HG02870 (cell line): ENCODE data around the gene SCN3B.

Source experiments
- ATAC-seq: cut with Tn5 transposase; IDR thresholded peaks from one replicate; pipeline ENCODE4 v1.9.1; 2021; ENCODE audit warnings: mild to moderate bottlenecking, moderate library complexity; ENCODE audit not compliant: unreplicated experiment

SCN3B gene

DNA sequence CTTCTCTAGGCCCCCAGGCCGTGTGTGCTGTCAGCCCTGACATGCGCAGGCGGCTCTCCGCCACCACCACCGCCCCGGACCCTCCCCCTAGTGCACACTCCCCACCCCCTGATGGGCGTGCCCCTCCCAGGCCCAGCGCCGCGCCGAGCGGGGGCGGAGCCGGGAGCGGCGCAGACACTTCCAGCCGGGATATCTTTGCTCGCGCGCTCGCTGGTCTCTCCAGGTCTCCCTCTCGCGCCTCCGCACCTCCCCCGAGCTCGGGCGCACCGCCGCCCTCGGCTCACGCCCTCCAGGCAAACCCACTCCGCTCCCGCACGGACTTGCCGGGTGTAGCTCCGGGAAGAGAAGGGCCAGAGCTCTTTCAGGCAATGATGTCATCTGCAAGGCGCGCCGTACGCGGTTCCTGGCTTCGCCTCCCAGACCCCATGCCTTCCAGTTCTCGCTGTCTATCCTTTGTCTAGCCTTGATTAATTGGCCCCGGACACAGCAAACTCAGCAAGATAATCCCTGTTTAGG lies at the start of gene SCN3B:
TSS of gene SCN3B (minus strand) at position 59 of the 516 bp plus-strand sequence. CDS start 823 bp downstream, outside the sequence.
- peak; percentile 59 for ATAC-seq

GRCh38 chr11:123702696-123703095 lies 48.3 kb upstream of the SCN3B start:
- no peak for ATAC-seq

DNA sequence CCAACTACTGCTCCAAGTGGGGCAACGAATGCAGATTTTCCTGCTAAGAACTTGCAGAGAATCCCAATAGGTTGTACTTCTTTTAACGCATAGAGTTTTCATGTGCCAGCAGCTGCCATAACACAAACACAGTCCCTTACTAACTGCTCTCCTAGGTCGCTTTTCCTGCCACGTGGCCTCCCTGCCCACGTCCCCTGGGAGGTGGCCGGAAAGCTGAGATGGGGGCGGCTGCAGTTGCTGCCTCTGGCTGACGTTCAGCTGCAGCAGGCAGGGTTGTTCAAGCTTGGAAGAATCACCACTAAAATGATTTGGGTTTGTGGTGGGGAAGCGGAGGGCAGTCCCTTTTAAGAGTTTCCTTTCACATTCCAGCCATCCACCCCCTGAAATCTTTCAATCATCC lies 47.7 kb upstream of the SCN3B start:
- no peak for ATAC-seq

GRCh38 chr11:123700772-123701171 lies 46.3 kb upstream of the SCN3B start:
- no peak for ATAC-seq

- ATAC-seq: no peak
These were observed 44.2 kb upstream of the SCN3B start for GRCh38 chr11:123698546-123699127.

GRCh38 chr11:123696183-123696582 lies 41.8 kb upstream of the SCN3B start:
- ATAC-seq: no peak

DNA sequence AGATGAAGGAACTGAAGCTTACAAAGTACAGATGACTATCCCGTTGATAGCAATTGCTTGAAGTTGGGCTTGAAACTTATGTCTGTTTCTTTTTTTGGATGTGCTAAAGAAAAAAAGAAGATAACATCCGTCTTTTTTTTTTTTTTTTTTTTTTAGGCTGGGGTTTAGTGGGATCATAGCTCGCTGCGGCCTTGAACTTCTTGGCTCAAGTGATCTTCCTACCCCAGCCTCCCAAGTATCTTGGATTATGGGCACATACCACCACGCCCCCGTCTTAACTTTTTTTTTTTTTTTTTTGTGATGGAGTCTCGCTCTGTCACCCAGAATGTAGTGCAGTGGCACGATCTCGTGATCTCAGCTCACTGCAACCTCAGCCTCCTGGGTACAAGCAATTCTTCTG lies 40.8 kb upstream of the SCN3B start:
- ATAC-seq: no peak

DNA sequence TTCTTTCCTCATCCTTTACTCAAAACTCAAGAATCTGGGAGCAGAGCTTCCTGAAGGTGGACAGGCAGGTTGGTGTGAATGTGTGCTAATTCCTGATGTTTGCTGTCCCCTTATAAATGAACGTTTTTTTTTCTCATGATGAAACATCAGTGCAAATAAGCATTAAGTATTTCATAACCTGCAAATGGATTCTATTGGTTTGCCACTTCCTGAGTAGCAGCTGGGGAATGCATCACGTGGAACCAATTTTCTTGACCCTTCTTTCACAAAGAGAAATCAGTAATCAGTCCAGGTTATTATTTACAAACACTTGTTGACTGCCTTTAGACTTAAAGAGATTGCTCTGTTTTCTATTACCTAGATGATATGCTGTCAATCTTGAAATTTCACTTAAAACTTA lies 40.1 kb upstream of the SCN3B start:
- ATAC-seq: no peak

DNA sequence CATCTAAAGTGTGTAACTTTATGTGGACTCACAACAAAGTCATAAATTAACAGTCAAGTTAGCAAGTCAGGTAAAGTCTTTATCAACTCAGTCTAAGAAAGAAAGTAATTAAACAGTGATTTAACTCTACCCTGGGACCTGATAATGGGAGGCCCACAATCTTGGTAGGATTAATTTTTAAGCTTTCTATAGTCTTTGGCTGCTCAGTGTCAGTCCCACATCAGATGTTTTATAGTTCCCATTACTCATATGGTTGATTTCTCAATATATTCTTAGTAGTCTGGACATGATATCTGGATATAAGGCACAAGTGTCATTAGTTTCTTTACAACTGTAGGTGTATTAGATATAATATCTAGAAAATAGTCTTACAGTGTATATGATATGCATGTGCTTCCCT lies 38.5 kb upstream of the SCN3B start:
- no peak for ATAC-seq

DNA sequence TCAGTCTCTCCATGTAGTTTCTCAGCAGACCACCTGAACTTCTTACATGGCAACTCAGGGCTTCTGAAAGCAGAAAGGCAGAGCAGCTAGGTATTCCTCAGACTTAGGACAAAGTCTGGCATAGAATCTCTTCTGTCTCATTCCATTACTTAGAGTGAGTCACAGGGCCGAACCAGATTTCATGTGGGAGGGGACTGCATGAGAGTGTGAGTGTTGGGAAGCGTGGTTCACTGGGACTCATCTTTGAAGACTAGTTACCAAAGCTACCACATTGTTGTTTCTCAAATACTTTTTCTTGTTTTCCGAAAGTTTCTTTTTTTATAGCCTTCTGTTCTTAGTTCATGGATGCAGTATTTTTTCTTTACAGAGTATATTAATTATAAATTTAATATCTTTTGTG lies 36.1 kb upstream of the SCN3B start:
- no peak for ATAC-seq

DNA sequence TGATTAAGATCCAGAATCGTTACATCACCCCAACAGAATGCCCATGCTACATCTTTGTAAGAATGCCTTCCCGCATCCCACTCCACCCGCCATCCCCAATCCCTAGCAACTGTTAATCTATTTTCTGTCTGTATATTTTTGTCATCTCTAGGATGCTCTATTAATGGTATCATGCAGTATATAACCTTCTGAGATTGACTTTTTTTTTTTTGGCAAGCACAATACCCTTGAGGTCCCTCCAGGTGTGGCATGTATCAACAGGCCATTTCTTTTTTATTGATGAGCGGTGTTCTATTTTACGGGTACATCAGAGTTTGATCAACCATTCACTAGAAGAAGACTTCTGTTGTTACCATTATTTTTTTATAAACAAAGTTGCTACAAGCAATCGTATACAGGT lies 30.2 kb upstream of the SCN3B start:
- ATAC-seq: no peak

GRCh38 chr11:123683428-123684170 lies 29.2 kb upstream of the SCN3B start:
- no peak for ATAC-seq

DNA sequence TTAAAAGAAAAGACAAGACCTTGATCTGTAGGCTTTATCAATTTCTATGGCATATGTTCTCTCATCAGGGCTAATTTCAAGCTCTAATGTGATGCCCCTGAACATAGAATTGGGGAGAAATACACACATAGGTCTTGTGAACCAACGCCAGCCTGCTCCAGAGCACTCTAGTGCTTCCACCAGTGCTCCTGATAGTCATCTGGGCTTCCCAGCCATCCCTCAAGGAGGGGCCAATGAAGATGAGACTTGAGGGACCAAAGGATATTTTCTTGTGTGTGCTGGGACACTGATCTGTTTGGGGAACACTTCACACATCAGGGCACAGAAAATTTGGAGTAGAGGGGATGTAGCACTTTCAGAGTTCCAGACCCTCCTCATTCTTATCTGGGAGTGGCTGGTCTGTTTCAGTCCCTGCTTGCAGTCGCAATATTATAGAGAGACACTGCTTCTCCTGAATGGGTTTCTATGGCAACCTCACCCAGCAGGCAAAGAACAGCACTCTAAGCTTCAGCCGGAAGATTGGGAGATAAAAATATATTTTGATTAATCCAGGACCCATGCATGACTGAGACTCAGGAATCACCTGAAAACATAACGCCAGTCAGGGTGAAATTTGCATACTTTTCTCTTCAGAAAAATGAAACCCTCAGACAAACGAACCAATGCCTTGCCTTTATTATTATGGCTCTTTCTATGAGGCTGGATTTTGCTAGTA lies 28.4 kb upstream of the SCN3B start:
- ATAC-seq: no peak

GRCh38 chr11:123681030-123681429 lies 26.6 kb upstream of the SCN3B start:
- ATAC-seq: no peak

DNA sequence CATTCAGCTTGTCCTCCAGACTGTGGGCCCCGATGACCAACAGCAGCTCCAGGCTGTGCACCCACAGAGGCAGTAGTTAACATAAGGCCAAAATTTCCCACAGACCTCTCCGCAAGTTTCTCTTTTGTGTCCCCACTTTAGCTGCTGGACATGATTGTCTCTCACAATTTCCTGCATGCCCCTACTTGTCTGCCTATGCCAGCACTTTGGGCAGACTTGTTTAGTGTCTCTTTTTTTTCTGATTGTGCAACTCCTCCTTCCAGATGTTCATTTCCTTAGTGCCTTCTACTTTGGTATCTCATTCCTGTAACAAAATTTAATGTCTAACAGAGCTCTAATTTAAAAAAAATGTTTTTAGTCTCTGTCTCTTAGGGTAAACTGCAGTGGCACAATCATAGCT lies 23.8 kb upstream of the SCN3B start:
- ATAC-seq: no peak

- ATAC-seq: no peak
These were observed 23.1 kb upstream of the SCN3B start for GRCh38 chr11:123677510-123677909.

- no peak for ATAC-seq
These were observed 19.9 kb upstream of the SCN3B start for GRCh38 chr11:123674297-123674696.

DNA sequence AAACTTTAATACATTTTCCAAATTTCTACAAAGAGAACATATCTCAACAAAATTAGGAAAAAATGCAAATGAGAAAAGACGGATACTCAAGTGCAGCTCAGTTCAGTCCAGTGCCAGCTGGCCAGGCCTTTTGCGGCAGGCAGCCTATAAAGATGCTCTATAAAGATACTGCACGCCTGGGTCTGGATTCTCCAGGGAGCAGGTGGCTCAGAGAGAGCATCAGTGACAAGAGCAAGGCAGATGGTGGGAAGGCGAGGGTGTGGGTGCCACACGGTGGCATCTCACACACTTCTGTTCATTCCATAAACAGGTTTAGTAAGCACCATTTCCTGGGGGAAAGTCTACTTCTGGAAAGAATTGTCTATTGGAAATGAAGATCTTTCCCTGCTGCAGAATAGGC lies 18.1 kb upstream of the SCN3B start:
- ATAC-seq: no peak

- ATAC-seq: no peak
These were observed 17.1 kb upstream of the SCN3B start for GRCh38 chr11:123671534-123671933.

DNA sequence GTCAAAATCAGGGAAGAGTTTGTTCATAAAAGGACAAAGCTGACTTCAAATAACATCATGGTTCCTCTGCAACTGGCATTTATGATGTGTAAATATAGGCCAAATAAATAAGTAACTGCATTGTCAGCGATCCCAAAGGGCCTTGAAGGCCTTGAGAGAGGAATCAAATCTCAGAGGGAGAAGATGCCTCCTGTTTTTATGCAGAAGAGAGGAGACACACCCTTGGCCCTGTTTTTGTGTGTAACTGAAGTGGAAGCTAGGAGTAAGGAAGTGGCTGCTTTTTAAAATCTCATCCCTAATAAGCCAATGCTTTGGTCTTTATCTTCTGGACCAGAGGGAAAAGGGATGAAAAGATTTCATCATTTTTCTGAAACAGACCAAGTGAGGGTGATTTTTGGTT lies 15.7 kb upstream of the SCN3B start:
- no peak for ATAC-seq

DNA sequence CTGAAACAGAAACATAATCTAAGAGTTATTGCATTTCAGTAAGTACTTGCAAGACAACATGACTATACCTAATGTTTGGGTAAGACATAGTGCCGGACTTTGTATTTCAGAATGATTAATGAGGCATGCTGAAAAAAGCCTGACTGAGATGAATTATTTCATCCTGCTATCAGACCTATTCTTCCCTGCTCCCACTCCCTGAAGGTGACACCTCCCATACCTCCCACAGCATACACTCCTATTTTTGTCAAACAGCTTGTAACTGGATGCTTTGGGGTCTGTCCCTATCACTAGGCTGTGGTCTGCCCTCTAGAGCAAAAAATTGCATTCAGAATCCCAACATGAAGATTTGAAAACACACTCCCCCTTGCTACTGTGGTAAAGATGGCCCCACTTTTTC lies 10.9 kb upstream of the SCN3B start:
- no peak for ATAC-seq

DNA sequence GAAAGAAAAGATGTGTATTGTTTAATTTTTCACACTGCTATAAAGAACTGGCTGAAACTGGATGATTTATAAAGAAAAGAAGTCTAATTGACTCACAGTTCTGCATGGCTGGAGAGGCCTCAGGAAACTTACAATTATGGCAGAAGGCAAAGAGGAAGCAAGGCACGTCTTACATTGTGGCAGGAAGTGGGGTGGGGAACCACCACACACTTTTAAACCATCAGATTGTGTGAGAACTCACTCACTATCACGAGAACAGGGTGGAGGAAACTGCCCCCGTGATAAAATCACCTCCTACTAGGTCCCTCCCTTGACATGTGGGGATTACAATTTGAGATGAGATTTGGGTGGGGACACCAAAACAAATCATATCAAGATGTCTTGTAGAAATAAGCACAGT lies 5.5 kb upstream of the SCN3B start:
- ATAC-seq: peak; percentile 86
